K562 (cell line): ENCODE measurements around the gene POLR3A. TPM values are rescaled to one million over a fixed set of nuclear protein-coding genes. Genes with fewer than 3 reads are reported as not detected.

Experiments used
- ATAC-seq: fragments of 200-7000 bp; cut with Tn5 transposase; 3 replicates; pipeline ENCODE4 v1.9.1; 2020; ENCODE audit warnings: moderate library complexity
- BruUV-seq: library from RNA; stranded (reverse); fragments of 400-500 nt; replicated peaks from 2 replicates; lab custom pipeline; 2021; lab: Mats Ljungman, UMichigan
- CTCF ChIA-PET: fragments of 300-600 bp; formaldehyde crosslinking; extraction: SDS; loops from one replicate; lab custom pipeline; 2021; ENCODE audit warnings: low intra/inter-chr PET ratio; lab: Yijun Ruan, JAX
- POLR2A ChIA-PET: fragments of 300-600, 350-650 bp; sonication (Branson Sonifier 250); formaldehyde crosslinking; extraction: SDS; loops from one replicate; lab custom pipeline; 2021; ENCODE audit warnings: antibody characterized with exemption, inconsistent platforms; lab: Yijun Ruan, JAX
- DNase-seq, 4 experiments: peaks; one replicate each; pipeline versions ENCODE4 v3.0.0 to v3.0.0-alpha.2; 2011 to 2018; ENCODE audit warnings: low spot score in 3 of 4, mixed read lengths in 3 of 4; ENCODE audit errors: extremely low read depth in 1 of 4
- FAIRE-seq: peaks from 2 replicates; lab custom pipeline; 2011; peaks lifted over from hg19 to GRCh38; lab: Jason Lieb, UNC
- H2AFZ ChIP-seq: 2 replicates; pipeline ENCODE4 v1.6.0; 2011; ENCODE audit warnings: low read depth, low read length, control low read depth, inconsistent platforms
- H3K27ac ChIP-seq: fragments of 200-600 bp; 3 replicates; pipeline ENCODE4 v1.8.0; 2011; ENCODE audit warnings: low read depth, mild to moderate bottlenecking, control low read depth, inconsistent platforms, low read length, moderate library complexity, mixed read lengths; ENCODE audit errors: extremely low read depth
- H3K27me3 ChIP-seq, 2 experiments: fragments of 300-600 bp in 1 of 2; 2 replicates in 1 of 2; 3 replicates in 1 of 2; pipeline versions ENCODE4 v1.6.0 to v1.8.0; 2011; ENCODE audit warnings: inconsistent platforms in 2 of 2, low read length in 2 of 2, mild to moderate bottlenecking in 1 of 2, mixed read lengths in 1 of 2, moderate library complexity in 1 of 2; ENCODE audit not compliant: control insufficient read depth in 2 of 2, insufficient read depth in 2 of 2
- H3K36me3 ChIP-seq: fragments of 300-600 bp; 3 replicates; pipeline ENCODE4 v1.8.0; 2011; ENCODE audit warnings: mild to moderate bottlenecking, low read length, inconsistent platforms; ENCODE audit not compliant: control insufficient read depth, insufficient read depth
- H3K4me1 ChIP-seq, 2 experiments: fragments of 200-600 bp in 1 of 2; replicated peaks in 1 of 2; 2 replicates in 1 of 2; 3 replicates in 1 of 2; pipeline versions ENCODE4 v1.5.1 to v1.8.0; 2011; ENCODE audit warnings: inconsistent platforms in 2 of 2, low read length in 2 of 2, mild to moderate bottlenecking in 1 of 2, mixed read lengths in 1 of 2, moderate library complexity in 1 of 2; ENCODE audit not compliant: control insufficient read depth in 2 of 2, insufficient read depth in 2 of 2
- H3K4me2 ChIP-seq: 2 replicates; pipeline ENCODE4 v1.6.1; 2011; ENCODE audit warnings: low read length, control low read depth, inconsistent platforms, mixed read lengths; ENCODE audit not compliant: insufficient read depth
- H3K4me3 ChIP-seq: fragments of 200-600 bp; sonication (generic), shearing (Covaris generic); 2 replicates; pipeline ENCODE4 v1.5.1; 2016; ENCODE audit warnings: control low read depth, inconsistent platforms
- H3K79me2 ChIP-seq: fragments of 200-600 bp; 3 replicates; pipeline ENCODE4 v1.8.0; 2011; ENCODE audit warnings: low read length, inconsistent platforms; ENCODE audit not compliant: control insufficient read depth, insufficient read depth
- H3K9ac ChIP-seq, 2 experiments: 2 replicates each; pipeline versions ENCODE4 v1.6.0 to v1.6.1; 2011; ENCODE audit warnings: low read depth in 2 of 2, low read length in 2 of 2, control low read depth in 1 of 2, inconsistent platforms in 1 of 2, mild to moderate bottlenecking in 1 of 2, mixed read lengths in 1 of 2; ENCODE audit not compliant: insufficient read depth in 1 of 2
- H3K9me1 ChIP-seq: one replicate; pipeline ENCODE4 v1.6.0; 2011; ENCODE audit warnings: inconsistent platforms, mild to moderate bottlenecking, low read length, moderate library complexity; ENCODE audit not compliant: control insufficient read depth, insufficient read depth
- H3K9me3 ChIP-seq: replicated peaks from 2 replicates; pipeline ENCODE4 v1.5.1; 2011; ENCODE audit warnings: low read depth, low read length, inconsistent platforms; ENCODE audit not compliant: control insufficient read depth, insufficient read depth
- H4K20me1 ChIP-seq: replicated peaks from 2 replicates; pipeline ENCODE4 v1.6.1; 2011; ENCODE audit warnings: low read length, inconsistent platforms, mixed read lengths; ENCODE audit not compliant: control insufficient read depth, insufficient read depth
- ARID3A ChIP-seq: IDR thresholded peaks from 2 replicates; pipeline ENCODE4 v1.6.1; 2012; ENCODE audit warnings: low read depth, low read length, improper control_type of control experiment, borderline replicate concordance
- ATF7 ChIP-seq: fragments of 450-650 bp; IDR thresholded peaks from 2 replicates; pipeline ENCODE4 v1.7.1; 2014; ENCODE audit warnings: mild to moderate bottlenecking, moderate library complexity
- CHD1 ChIP-seq: fragments of 200-600 bp; sonication (generic); IDR thresholded peaks from one replicate; pipeline ENCODE4 v1.6.1; 2012; ENCODE audit warnings: mild to moderate bottlenecking, moderate library complexity, low read length, inconsistent platforms
- CSDE1 ChIP-seq, 2 experiments: fragments of 450-650 bp; IDR thresholded peaks; 2 replicates each; pipeline ENCODE4 v1.6.1; 2016; ENCODE audit warnings: mild to moderate bottlenecking in 1 of 2
- EP300 ChIP-seq: IDR thresholded peaks from 2 replicates; pipeline ENCODE4 v1.6.1; 2012; ENCODE audit warnings: low read length, improper control_type of control experiment
- FOS ChIP-seq: IDR thresholded peaks from 3 replicates; pipeline ENCODE4 v1.6.1; 2011; ENCODE audit not compliant: insufficient read length; ENCODE audit errors: extremely low read depth
- GTF2B ChIP-seq: IDR thresholded peaks from 2 replicates; pipeline ENCODE4 v1.6.1; 2011; ENCODE audit not compliant: insufficient read length; ENCODE audit errors: extremely low read depth
- IRF2 ChIP-seq: sonication (generic); formaldehyde crosslinking; IDR thresholded peaks from 2 replicates; pipeline ENCODE4 v1.8.1; 2022; ENCODE audit warnings: mild to moderate bottlenecking, missing genetic modification reagents
- KLF16 ChIP-seq: IDR thresholded peaks from 2 replicates; pipeline ENCODE4 v1.6.1; 2016; ENCODE audit warnings: antibody characterized with exemption
- L3MBTL2 ChIP-seq: fragments of 450-650 bp; IDR thresholded peaks from 2 replicates; pipeline ENCODE4 v1.6.1; 2016; ENCODE audit warnings: mild to moderate bottlenecking, moderate library complexity
- MAFF ChIP-seq: IDR thresholded peaks from 2 replicates; pipeline ENCODE4 v1.6.1; 2012; ENCODE audit warnings: low read length, improper control_type of control experiment
- MYC ChIP-seq, 2 experiments: fragments of 250-450 bp in 1 of 2; sonication (Bioruptor Pico) in 1 of 2; IDR thresholded peaks; 2 replicates each; pipeline versions ENCODE4 v1.5.1 to v1.6.1; 2012 to 2021; ENCODE audit warnings: low read depth in 2 of 2, borderline replicate concordance in 1 of 2, improper control_type of control experiment in 1 of 2, low read length in 1 of 2, mild to moderate bottlenecking in 1 of 2, moderate library complexity in 1 of 2
- NCOA1 ChIP-seq: fragments of 450-650 bp; IDR thresholded peaks from 2 replicates; pipeline ENCODE4 v1.6.1; 2016; ENCODE audit warnings: low read depth
- POLR3A ChIP-seq: IDR thresholded peaks from 2 replicates; pipeline ENCODE4 v1.6.1; 2011; ENCODE audit warnings: borderline replicate concordance, mild to moderate bottlenecking, moderate library complexity; ENCODE audit not compliant: insufficient read length, insufficient read depth; ENCODE audit errors: extremely low read depth
- RBFOX2 ChIP-seq: fragments of 200-400 bp; formaldehyde crosslinking; IDR thresholded peaks from 2 replicates; pipeline ENCODE4 v1.6.1; 2017; ENCODE audit warnings: low read depth, mild to moderate bottlenecking, low read length, moderate library complexity
- SIN3A ChIP-seq, 2 experiments: fragments of 150-350 bp in 1 of 2; IDR thresholded peaks; 2 replicates each; pipeline ENCODE4 v1.6.1; 2011 to 2016; ENCODE audit warnings: borderline replicate concordance in 2 of 2, low read depth in 2 of 2, low read length in 2 of 2, mild to moderate bottlenecking in 2 of 2, moderate library complexity in 2 of 2; ENCODE audit not compliant: control insufficient read depth in 1 of 2
- SMARCE1 ChIP-seq: fragments of 450-650 bp; IDR thresholded peaks from 2 replicates; pipeline ENCODE4 v1.7.1; 2016; ENCODE audit warnings: mild to moderate bottlenecking
- STAG1 ChIP-seq: sonication (generic); formaldehyde crosslinking; IDR thresholded peaks from 2 replicates; pipeline ENCODE4 v1.5.0; 2020; ENCODE audit warnings: missing genetic modification reagents, borderline replicate concordance
- ZFP1 ChIP-seq: fragments of 450-650 bp; formaldehyde crosslinking; IDR thresholded peaks from 2 replicates; pipeline ENCODE4 v1.4.0; 2020; ENCODE audit warnings: mild to moderate bottlenecking, mixed read lengths
- ZNF165 ChIP-seq: fragments of 250-450 bp; sonication (Bioruptor Pico); IDR thresholded peaks from 2 replicates; pipeline ENCODE4 v1.4.0; 2020; ENCODE audit warnings: borderline replicate concordance
- ZNF217 ChIP-seq: sonication (generic); formaldehyde crosslinking; IDR thresholded peaks from 2 replicates; pipeline ENCODE4 v1.8.0; 2022; ENCODE audit warnings: mild to moderate bottlenecking, missing genetic modification reagents
- WGBS: fragments of 100-300 bp; shearing (Covaris generic); methylation state at CpG from one replicate; pipeline ENCODE4 v1.1.6; 2016; ENCODE audit warnings: low coverage, mixed read lengths; ENCODE audit not compliant: insufficient coverage; ENCODE audit errors: missing lambda C conversion rate; 5-methylcytosine and 5-hydroxymethylcytosine counted together
- in situ Hi-C: fragments of 300-500 bp; cut with MboI; formaldehyde crosslinking; loops from 4 replicates; pipeline ENCODE4 v1.15.0; 2018; ENCODE audit warnings: inconsistent platforms, mixed read lengths
- intact Hi-C: fragments of 100-400 bp; cut with micrococcal nuclease; formaldehyde crosslinking; loops from 2 replicates; pipeline ENCODE4 v1.14.2; 2022
- polyA plus RNA-seq, 8 experiments: library from polyadenylated mRNA; depleted of rRNA in 4 of 8; stranded (reverse) in 5 of 8; unstranded in 3 of 8; fragments of >200 nt; fragmentation: Nextera tagmentation in 2 of 8; fragmentation: Illumina TruSeq in 1 of 8; extraction: Ambion mirVana in 2 of 8; extraction: Trizol in 1 of 8; gene quantifications; 2 replicates each; pipeline versions ENCODE4 v1.2.1 to v1.2.3, GENCODE V29; 2011 to 2014; ENCODE audit warnings: inconsistent platforms in 1 of 8, missing spikeins in 1 of 8
- total RNA-seq, 7 experiments: library from RNA; depleted of rRNA in 6 of 7; stranded (reverse); fragments of >200 nt in 6 of 7; fragmentation: Illumina TruSeq in 2 of 7; extraction: Trizol in 2 of 7; gene quantifications; 2 replicates each; pipeline versions ENCODE4 v1.2.1 to v1.2.3, GENCODE V29; 2011 to 2021; ENCODE audit warnings: low replicate concordance in 1 of 7

The POLR3A gene
- total and polyA plus RNA-seq, 9 of the 15 experiments (the other 6 are each of a cell fraction or from before 2014, with no cell fraction given), result 14.9 to 37.0 (median 26.7) TPM

DNA sequence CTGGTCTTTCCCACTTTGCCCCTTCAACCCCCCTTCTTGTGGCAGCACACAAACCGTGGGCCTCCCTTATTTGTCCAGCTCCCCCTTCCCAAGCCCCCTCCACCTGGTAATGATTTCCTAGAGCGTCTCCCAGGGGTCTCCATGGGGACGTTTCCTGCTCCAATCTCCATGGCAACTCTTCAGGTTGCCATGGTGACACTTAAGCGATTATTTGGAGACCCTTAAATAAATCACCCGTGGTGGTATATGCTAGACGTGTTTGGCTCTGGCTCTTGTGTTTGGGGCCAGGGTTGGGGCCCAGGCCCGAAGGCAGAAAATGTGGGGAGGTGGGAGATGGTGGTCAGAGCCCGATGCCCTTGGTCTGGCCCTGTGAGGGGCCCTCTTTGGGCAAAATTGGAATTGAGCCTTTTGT lies 61.7 kb downstream of the POLR3A start (continued):
- TF ChIP-seq RBFOX2 (no peak), EP300 (no peak)

GRCh38 chr10:77965294-77965693 lies 64.0 kb downstream of the POLR3A start:
- H4K20me1 ChIP-seq, result no peaks in the 10 kb centered on the region
- H3K9me1 ChIP-seq, result no peaks in the 10 kb centered on the region
- H3K27me3 ChIP-seq, result no peaks in the 10 kb centered on the region
- POLR2A ChIA-PET, result interaction anchor here (1.5 kb wide), 1 partner anchor 10 kb away, joined by 4 read pairs; no protein-coding TSS in a partner anchor
- no peak overlapping the region for H2AFZ ChIP-seq
- H3K9ac ChIP-seq, result no peak overlapping the region
- H3K79me2 ChIP-seq, result no peaks in the 10 kb centered on the region
- WGBS, result 33% methylated on average over 5 of the region's 5 CpGs
- H3K27ac ChIP-seq, result no peak overlapping the region
- H3K4me1 ChIP-seq, result peaks cover 7% of the 10 kb centered on the region in 2 experiments; a peak in 4 of 5 replicates
- H3K36me3 ChIP-seq, result 0 out of 3 replicates have a peak, but pooled peaks cover 4% of the 10 kb centered on the region
- peaks cover 6% of the 10 kb centered on the region for H3K9me3 ChIP-seq
- CTCF ChIA-PET, result no interaction called here
- BruUV-seq, result no TSS peak
- DNase-seq (peak in 1 of 4 experiments; percentile 37), ATAC-seq (peak; percentile 20; the same call in 1 of the 3 replicates), FAIRE-seq (no peak)
- in situ Hi-C loops, result no loop called here
- intact Hi-C loops, result no loop called here
- H3K4me2 ChIP-seq, result no peak overlapping the region
- no peak overlapping the region for H3K4me3 ChIP-seq
- TF ChIP-seq STAG1 (CRISPR knock-in tag) (no peak), NCOA1 (no peak), SMARCE1 (no peak), CHD1 (no peak), FOS (no peak), MAFF (no peak), MYC (IDR thresholded peaks at IDR 0.05; ENCODE audit: low read depth, low read length) (peak; percentile 49; the same call in 1 of the 2 replicates), MYC (CRISPR knock-in tag; IDR thresholded peaks at IDR 0.05; ENCODE audit: borderline replicate concordance, low read depth) (no peak), SIN3A (IDR thresholded peaks at IDR 0.05; ENCODE audit: borderline replicate concordance in 2 of 2, control insufficient read depth in 1 of 2, low read depth in 2 of 2, low read length in 2 of 2) (no peak), ZFP1 (CRISPR knock-in tag) (no peak), KLF16 (no peak), L3MBTL2 (peak; percentile 55; the same call in 1 of the 2 replicates), ARID3A (peak; percentile 46; the same call in 1 of the 2 replicates), GTF2B (no peak), IRF2 (CRISPR knock-in tag) (no peak), ATF7 (peak; percentile 69; the same call in 1 of the 2 replicates), ZNF217 (CRISPR knock-in tag) (no peak), POLR3A (no peak), CSDE1 (IDR thresholded peaks at IDR 0.05) (no peak), ZNF165 (CRISPR knock-in tag) (no peak)
